ENCODE data around the gene CD27. TPM values are rescaled to one million over a fixed set of nuclear protein-coding genes. Genes with fewer than 3 reads are reported as not detected.
"Not testable (repeated sequence)": the region's sequence is repeated elsewhere in the genome, so short reads cannot be mapped to it uniquely, and the experiment has no call there.

The CD27 gene
- total RNA-seq, 1 experiment from 2014 or later = not detected

GRCh38 chr12:6425590-6426531, 18.9 kb upstream of the CD27 start:
- no peaks in the 10 kb centered on the region for H3K9me3 ChIP-seq (ENCODE audit: low read depth, low read length, poor library complexity, severe bottlenecking)
- H3K4me3 ChIP-seq (ENCODE audit: low read depth, low read length, poor library complexity, severe bottlenecking) = no peak overlapping the region
- DNase-seq (ENCODE audit: low spot score) = no peak
- no TSS peak for BruUV-seq (replicated peaks)
- CTCF ChIA-PET = interaction anchor here (0.9 kb wide), 1 partner anchor 39 kb away, joined by 3 read pairs; no protein-coding TSS in a partner anchor
- no peak for TF ChIP-seq CTCF (conservative IDR thresholded peaks at IDR 0.05; ENCODE audit: low read depth, low read length)
- no peak for TF ChIP-seq EZH2 (IDR thresholded peaks at IDR 0.05; ENCODE audit: borderline replicate concordance, low read depth, low read length, poor library complexity, severe bottlenecking)
- H3K4me1 ChIP-seq (ENCODE audit: insufficient read depth, low read length, poor library complexity, severe bottlenecking) = peaks cover 13% of the 10 kb centered on the region
- no peaks in the 10 kb centered on the region for H3K36me3 ChIP-seq (ENCODE audit: insufficient read depth, low read length, poor library complexity, severe bottlenecking)
- no peak overlapping the region for H3K27ac ChIP-seq (ENCODE audit: low read depth, low read length, poor library complexity, severe bottlenecking)
- no peaks in the 10 kb centered on the region for H3K27me3 ChIP-seq (replicated peaks; ENCODE audit: insufficient read depth, low read depth, low read length, poor library complexity)
- intact Hi-C loops (cut with micrococcal nuclease; ENCODE audit: unreplicated experiment) = no loop called here
- POLR2A ChIA-PET (ENCODE audit: low non-redundant PET) = no interaction called here

GRCh38 chr12:6426882-6427671, 17.7 kb upstream of the CD27 start:
- no peaks in the 10 kb centered on the region for H3K27me3 ChIP-seq (replicated peaks; ENCODE audit: insufficient read depth, low read depth, low read length, poor library complexity)
- H3K4me1 ChIP-seq (ENCODE audit: insufficient read depth, low read length, poor library complexity, severe bottlenecking) = peaks cover 19% of the 10 kb centered on the region
- H3K36me3 ChIP-seq (ENCODE audit: insufficient read depth, low read length, poor library complexity, severe bottlenecking) = no peaks in the 10 kb centered on the region
- no peak overlapping the region for H3K4me3 ChIP-seq (ENCODE audit: low read depth, low read length, poor library complexity, severe bottlenecking)
- ChIA-PET POLR2A (ENCODE audit: low non-redundant PET) (no interaction called here), CTCF (no interaction called here)
- no TSS peak for BruUV-seq (replicated peaks)
- intact Hi-C loops (cut with micrococcal nuclease; ENCODE audit: unreplicated experiment) = no loop called here
- no peak for DNase-seq (ENCODE audit: low spot score)
- no peaks in the 10 kb centered on the region for H3K9me3 ChIP-seq (ENCODE audit: low read depth, low read length, poor library complexity, severe bottlenecking)
- TF ChIP-seq CTCF (conservative IDR thresholded peaks at IDR 0.05; ENCODE audit: low read depth, low read length) (no peak), EZH2 (IDR thresholded peaks at IDR 0.05; ENCODE audit: borderline replicate concordance, low read depth, low read length, poor library complexity, severe bottlenecking) (no peak)
- no peak overlapping the region for H3K27ac ChIP-seq (ENCODE audit: low read depth, low read length, poor library complexity, severe bottlenecking)

GRCh38 chr12:6427796-6428195, 17.0 kb upstream of the CD27 start:
- H3K27ac ChIP-seq (ENCODE audit: low read depth, low read length, poor library complexity, severe bottlenecking); intact Hi-C loops (cut with micrococcal nuclease; ENCODE audit: unreplicated experiment); H3K36me3 ChIP-seq (ENCODE audit: insufficient read depth, low read length, poor library complexity, severe bottlenecking); H3K4me3 ChIP-seq (ENCODE audit: low read depth, low read length, poor library complexity, severe bottlenecking); H3K27me3 ChIP-seq (replicated peaks; ENCODE audit: insufficient read depth, low read depth, low read length, poor library complexity); POLR2A ChIA-PET (ENCODE audit: low non-redundant PET); H3K9me3 ChIP-seq (ENCODE audit: low read depth, low read length, poor library complexity, severe bottlenecking); CTCF ChIA-PET; BruUV-seq (replicated peaks); DNase-seq (ENCODE audit: low spot score): not testable (repeated sequence)
- H3K4me1 ChIP-seq (ENCODE audit: insufficient read depth, low read length, poor library complexity, severe bottlenecking) = peaks cover 19% of the 10 kb centered on the region
